GM18499 (cell line): ENCODE measurements around the gene TRAF3.
"Not testable (repeated sequence)": the region's sequence is repeated elsewhere in the genome, so short reads cannot be mapped to it uniquely, and the experiment has no call there.

Experiments used
- ATAC-seq: cut with Tn5 transposase; IDR thresholded peaks from one replicate; pipeline ENCODE4 v1.9.1; 2021; ENCODE audit warnings: moderate number of reproducible peaks; ENCODE audit not compliant: insufficient read depth, unreplicated experiment

Gene TRAF3

GRCh38 chr14:102854091-102854703 lies 76.9 kb downstream of the TRAF3 start:
- no peak for ATAC-seq

DNA sequence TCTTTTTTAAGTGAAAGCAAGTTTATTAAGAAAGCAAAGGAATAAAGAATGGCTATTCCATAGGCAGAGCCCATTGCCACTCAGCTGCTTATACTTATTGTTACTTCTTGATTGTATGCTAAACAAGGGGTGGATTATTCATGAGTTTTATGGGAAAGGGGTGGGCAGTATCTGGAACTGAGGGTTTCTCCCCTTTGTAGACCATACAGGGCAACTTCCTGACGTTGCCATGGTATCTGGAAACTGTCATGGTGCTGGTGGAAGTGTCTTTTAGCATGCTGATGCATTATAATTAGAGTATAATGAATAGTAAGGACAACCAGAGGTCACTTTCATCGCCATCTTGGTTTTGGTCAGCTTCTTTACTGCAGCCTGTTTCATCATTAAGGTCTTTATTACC lies 78.9 kb downstream of the TRAF3 start:
- no peak for ATAC-seq

DNA sequence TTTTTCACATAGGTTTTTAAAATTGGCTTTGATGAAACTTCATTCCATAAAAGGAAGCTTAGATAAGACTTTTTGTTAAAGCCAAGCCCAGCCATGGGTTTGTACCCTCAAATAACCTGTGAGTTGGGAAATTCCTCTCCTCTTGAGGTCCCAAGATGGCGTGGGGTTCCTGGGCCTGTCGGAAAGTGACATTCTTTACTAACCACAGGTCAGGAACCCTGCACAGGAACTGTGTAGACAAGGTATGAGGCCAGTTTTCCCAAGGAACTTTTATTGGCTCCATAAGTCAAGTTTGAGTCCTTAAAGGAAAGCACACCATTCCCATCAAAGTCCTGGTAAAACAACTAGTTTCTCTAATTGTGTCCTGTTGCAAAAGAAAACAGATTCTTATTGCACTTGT lies 80.2 kb downstream of the TRAF3 start:
- no peak for ATAC-seq

DNA sequence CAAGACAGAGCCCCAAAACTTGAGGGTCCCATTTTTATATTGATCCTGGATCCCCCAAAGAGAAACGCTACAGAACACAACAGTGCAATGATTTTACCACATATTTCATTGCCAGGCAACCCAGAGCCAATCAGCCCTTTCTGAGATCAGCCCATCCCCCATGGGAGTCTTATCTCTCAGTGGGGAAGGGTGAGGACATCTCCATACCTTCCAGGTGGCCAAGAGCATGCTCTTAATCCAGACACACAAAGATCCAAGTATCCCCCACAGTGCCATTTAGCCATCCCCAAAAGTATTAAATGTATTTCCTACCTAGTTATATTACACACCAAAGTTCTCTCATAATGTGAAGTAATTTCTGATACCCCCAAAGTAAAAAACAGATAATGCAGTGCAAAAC lies 82.7 kb downstream of the TRAF3 start:
- no peak for ATAC-seq

GRCh38 chr14:102862154-102862773 lies 85.0 kb downstream of the TRAF3 start:
- no peak for ATAC-seq

DNA sequence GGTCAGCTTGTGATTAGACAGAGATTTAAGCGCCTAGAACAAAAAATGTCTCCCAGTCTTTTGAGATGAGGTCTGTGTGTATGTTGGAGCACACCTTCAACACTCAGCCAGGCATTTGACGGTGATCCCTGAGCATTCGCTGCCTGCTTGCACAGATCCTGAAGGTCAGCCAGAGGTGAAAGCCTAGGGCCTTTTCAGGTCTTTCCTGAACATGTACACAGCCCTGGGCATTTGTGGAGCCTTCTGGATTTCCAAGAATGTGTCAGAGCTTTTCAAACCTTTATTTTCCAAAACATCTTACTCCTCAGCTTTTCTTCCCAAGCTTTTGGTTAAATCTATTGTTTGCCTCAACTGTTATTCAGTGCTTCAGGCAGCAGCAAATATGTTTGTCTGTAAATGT lies 86.1 kb downstream of the TRAF3 start:
- no peak for ATAC-seq

- ATAC-seq: not testable (repeated sequence)
These were observed 88.7 kb downstream of the TRAF3 start for GRCh38 chr14:102865916-102866315.

- ATAC-seq: no peak
These were observed 89.9 kb downstream of the TRAF3 start for GRCh38 chr14:102866982-102867761.

GRCh38 chr14:102867826-102868580 lies 90.8 kb downstream of the TRAF3 start:
- no peak for ATAC-seq

- no peak for ATAC-seq
These were observed 91.8 kb downstream of the TRAF3 start for GRCh38 chr14:102868956-102869547.

DNA sequence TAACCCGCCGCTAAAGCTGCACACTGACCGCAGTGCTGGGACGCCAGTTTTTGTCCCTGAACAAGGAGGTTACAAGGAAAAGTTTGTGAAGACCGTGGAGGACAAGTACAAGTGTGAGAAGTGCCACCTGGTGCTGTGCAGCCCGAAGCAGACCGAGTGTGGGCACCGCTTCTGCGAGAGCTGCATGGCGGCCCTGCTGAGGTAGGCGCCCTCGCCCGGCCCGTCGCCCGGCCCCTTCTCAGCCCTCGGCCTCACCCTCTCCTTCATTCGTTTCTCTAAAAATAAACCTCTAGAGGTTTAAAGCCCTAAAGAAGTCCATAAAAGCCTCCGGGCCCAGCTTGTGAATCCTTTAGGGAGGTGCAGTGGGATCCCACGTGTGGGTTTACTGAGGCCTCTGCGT lies 93.0 kb downstream of the TRAF3 start:
- no peak for ATAC-seq

- ATAC-seq: no peak
These were observed 94.0 kb downstream of the TRAF3 start for GRCh38 chr14:102870994-102871831.

- ATAC-seq: no peak
These were observed 94.8 kb downstream of the TRAF3 start for GRCh38 chr14:102872020-102872419.

DNA sequence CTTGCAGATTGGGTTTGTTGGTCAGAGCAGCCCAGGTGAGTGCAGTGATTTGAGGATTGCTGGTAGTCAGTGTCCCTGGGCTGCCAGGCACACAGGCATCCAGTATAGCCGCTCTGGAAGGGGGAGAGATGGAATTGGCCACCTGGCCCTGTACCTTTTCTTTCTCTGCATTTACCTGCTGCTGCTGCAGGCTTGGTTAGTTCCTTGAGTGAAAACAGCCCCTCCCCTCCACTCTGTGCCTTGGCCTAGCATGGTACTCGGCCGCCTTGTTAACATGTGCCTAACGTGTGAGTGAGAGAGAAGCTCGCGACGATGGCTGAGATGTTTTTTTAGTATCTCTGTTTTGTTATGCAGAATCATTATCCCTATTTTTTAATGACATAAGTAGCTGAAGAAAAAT lies 95.9 kb downstream of the TRAF3 start:
- ATAC-seq: no peak

DNA sequence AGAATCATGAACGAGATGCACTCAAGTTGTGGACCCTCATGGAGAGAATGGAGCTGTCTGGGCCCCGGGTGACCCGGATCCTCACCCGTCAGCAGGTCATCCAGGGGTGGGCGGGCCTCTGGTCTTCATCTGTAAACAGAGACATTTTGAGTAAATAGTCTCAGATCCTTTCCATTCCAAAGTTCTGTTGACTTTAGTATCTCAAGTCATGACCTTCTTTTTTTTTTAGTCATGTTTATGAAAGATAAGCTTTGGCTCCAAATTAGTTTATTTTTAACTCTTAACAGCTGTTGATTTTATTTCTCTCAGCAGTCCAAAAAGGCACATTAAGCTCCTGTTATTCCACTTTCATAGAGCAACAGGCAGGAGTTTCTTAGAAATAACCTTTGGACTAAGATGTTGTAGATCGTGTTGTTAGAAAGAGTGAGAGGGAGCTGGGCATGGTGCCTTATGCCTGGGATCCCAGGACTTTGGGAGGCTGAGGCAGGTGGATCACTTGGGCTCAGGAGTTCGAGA lies 96.4 kb downstream of the TRAF3 start:
- ATAC-seq: no peak

GRCh38 chr14:102875652-102876051 lies 98.4 kb downstream of the TRAF3 start:
- ATAC-seq: no peak

DNA sequence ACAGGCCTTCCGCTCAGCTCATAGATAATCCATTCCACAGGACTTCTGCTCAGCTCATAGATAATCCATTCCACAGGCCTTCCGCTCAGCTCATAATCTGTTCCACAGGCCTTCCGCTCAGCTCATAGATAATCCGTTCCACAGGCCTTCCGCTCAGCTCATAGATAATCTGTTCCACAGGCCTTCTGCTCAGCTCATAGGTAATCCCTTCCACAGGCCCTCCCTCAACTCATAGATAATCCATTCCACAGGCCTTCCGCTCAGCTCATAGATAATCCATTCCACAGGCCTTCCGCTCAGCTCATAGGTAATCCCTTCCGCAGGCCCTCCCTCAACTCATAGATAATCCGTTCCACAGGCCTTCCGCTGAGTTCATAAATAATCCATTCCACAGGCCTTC lies 100.3 kb downstream of the TRAF3 start:
- not testable (repeated sequence) for ATAC-seq

DNA sequence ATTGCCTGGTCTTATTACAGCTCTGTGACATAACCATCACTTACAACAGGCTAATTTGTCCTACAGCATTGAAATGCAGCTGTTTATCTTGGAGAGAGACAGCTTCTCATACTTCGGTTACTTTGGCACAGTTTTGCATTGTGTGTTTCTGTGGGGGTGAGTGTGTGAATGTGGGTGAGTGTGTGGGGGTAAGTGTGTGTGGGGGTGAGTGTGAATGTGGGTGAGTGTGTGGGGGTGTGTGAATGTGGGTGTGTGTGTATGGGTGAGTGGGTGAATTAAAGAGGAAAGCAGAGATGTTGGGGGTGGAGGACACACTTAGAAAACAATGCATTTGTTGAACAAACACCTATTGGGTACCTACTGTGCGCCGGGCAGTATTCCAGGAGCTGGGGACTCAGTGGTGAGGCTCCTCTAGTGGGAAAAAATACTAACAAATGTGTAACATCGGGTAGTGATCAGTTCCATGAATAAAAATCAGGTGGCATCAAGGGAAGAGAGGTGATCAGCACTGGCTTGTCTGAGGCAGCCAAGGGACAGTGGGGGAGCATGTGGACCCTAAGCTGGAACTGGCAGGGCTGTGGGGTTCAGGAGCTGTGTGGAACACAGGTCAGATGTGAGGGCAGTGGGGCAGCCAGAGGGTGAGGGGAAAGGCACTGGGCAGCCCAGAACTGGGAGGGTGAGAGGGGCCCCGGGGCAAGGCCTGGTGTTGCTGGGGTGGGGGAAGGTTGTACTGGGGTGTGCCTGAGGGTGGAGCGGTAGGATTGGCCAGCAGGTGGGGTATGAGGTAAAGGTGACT lies 101.1 kb downstream of the TRAF3 start:
- no peak for ATAC-seq
